Head of caudate nucleus (tissue), 42 donors: ENCODE results near the gene RNLS.
"Not testable (repeated sequence)": the region's sequence is repeated elsewhere in the genome, so short reads cannot be mapped to it uniquely, and the experiment has no call there.

ENCODE experiments used
- DNase-seq, 42 donors: peaks; one replicate each; pipeline versions ENCODE4 v3.0.0 to v3.0.0-alpha.2; 2020 to 2021; ENCODE audit warnings: mixed read lengths in 7 of 42
- intact Hi-C: fragments of 100-400 bp; cut with DNase I; formaldehyde crosslinking; loops from one replicate; pipeline ENCODE4 v1.15.0; 2022

RNLS gene

GRCh38 chr10:88491314-88491713, 91.8 kb downstream of the RNLS start:
- intact Hi-C loops, result no loop called here
- no peak for DNase-seq

GRCh38 chr10:88490231-88490980, 92.7 kb downstream of the RNLS start:
- intact Hi-C loops, result no loop called here
- no peak for DNase-seq

- intact Hi-C loops, result no loop called here
These were observed 94.0 kb downstream of the RNLS start for GRCh38 chr10:88489107-88489506.

GRCh38 chr10:88486816-88487215, 96.3 kb downstream of the RNLS start:
- DNase-seq, intact Hi-C loops: not testable (repeated sequence)

More at GRCh38 chr10:88489107-88489506, 94.0 kb downstream of the RNLS start:
- DNase-seq, result no peak

- no peak for DNase-seq
These were observed 100.9 kb downstream of the RNLS start for GRCh38 chr10:88482220-88482619.

GRCh38 chr10:88478256-88478655, 104.9 kb downstream of the RNLS start:
- intact Hi-C loops, result no loop called here

More at GRCh38 chr10:88482220-88482619, 100.9 kb downstream of the RNLS start:
- intact Hi-C loops, result no loop called here

GRCh38 chr10:88477343-88478085, 105.6 kb downstream of the RNLS start:
- intact Hi-C loops, result no loop called here
- no peak for DNase-seq

More at GRCh38 chr10:88478256-88478655, 104.9 kb downstream of the RNLS start:
- no peak for DNase-seq

GRCh38 chr10:88474884-88475844, 108.0 kb downstream of the RNLS start:
- intact Hi-C loops, result no loop called here
- DNase-seq, result no peak

GRCh38 chr10:88473989-88474883, 108.9 kb downstream of the RNLS start:
- intact Hi-C loops, result no loop called here
- no peak for DNase-seq

GRCh38 chr10:88472540-88472939, 110.6 kb downstream of the RNLS start:
- intact Hi-C loops, result no loop called here

GRCh38 chr10:88471899-88472298, 111.2 kb downstream of the RNLS start:
- intact Hi-C loops, result no loop called here
- no peak for DNase-seq

More at GRCh38 chr10:88472540-88472939, 110.6 kb downstream of the RNLS start:
- no peak for DNase-seq

GRCh38 chr10:88467835-88468485, 115.2 kb downstream of the RNLS start:
- intact Hi-C loops, result no loop called here
- DNase-seq, result peak in 1 of 42 donors; percentile 5

GRCh38 chr10:88466786-88467185, 116.3 kb downstream of the RNLS start:
- intact Hi-C loops, result no loop called here
- DNase-seq, result no peak

- no peak for DNase-seq
- intact Hi-C loops, result no loop called here
These were observed 117.4 kb downstream of the RNLS start for GRCh38 chr10:88465765-88466164.

- intact Hi-C loops, result no loop called here
- DNase-seq, result no peak
These were observed 119.3 kb downstream of the RNLS start for GRCh38 chr10:88463811-88464210.

GRCh38 chr10:88461426-88461825, 121.7 kb downstream of the RNLS start:
- intact Hi-C loops, result no loop called here
- DNase-seq, result no peak

- no peak for DNase-seq
- intact Hi-C loops, result no loop called here
These were observed 123.6 kb downstream of the RNLS start for GRCh38 chr10:88459530-88459929.

- DNase-seq, result no peak
- intact Hi-C loops, result no loop called here
These were observed 124.9 kb downstream of the RNLS start for GRCh38 chr10:88458209-88458608.
